A673 (cell line): Measurements from ENCODE around the gene APBA1. TPM values are rescaled to one million over a fixed set of nuclear protein-coding genes. Genes with fewer than 3 reads are reported as not detected.

Experiments used
- BruUV-seq: library from RNA; stranded (reverse); fragments of 400-500 nt; replicated peaks from 2 replicates; lab custom pipeline; 2021; lab: Mats Ljungman, UMichigan
- CTCF ChIA-PET: fragments of 300-600 bp; sonication (Branson Sonifier 250); formaldehyde crosslinking; loops from one replicate; lab custom pipeline; 2022; ENCODE audit warnings: antibody characterized with exemption; lab: Charles Lee
- POLR2A ChIA-PET: fragments of 300-600 bp; sonication (Branson Sonifier 250); formaldehyde crosslinking; loops from one replicate; lab custom pipeline; 2022; ENCODE audit warnings: antibody characterized with exemption; ENCODE audit not compliant: low non-redundant PET; lab: Charles Lee
- DNase-seq: peaks from one replicate; pipeline ENCODE4 v3.0.0-alpha.2; 2015; ENCODE audit warnings: low spot score
- H3K27ac ChIP-seq: fragments of 200-600 bp; sonication (generic); 2 replicates; pipeline ENCODE4 v1.5.1; 2016; ENCODE audit warnings: mixed run types, low read depth, mild to moderate bottlenecking, mixed read lengths, antibody characterized with exemption, low read length; ENCODE audit not compliant: poor library complexity, severe bottlenecking
- H3K27me3 ChIP-seq: fragments of 200-600 bp; sonication (generic); replicated peaks from 2 replicates; pipeline ENCODE4 v1.6.1; 2017; ENCODE audit warnings: mixed run types, low read depth, mild to moderate bottlenecking, mixed read lengths, antibody characterized with exemption, low read length; ENCODE audit not compliant: insufficient read depth, poor library complexity
- H3K36me3 ChIP-seq: fragments of 200-600 bp; sonication (generic); 2 replicates; pipeline ENCODE4 v1.6.1; 2016; ENCODE audit warnings: mixed run types, mild to moderate bottlenecking, mixed read lengths, antibody characterized with exemption, low read length; ENCODE audit not compliant: insufficient read depth, poor library complexity, severe bottlenecking
- H3K4me1 ChIP-seq: fragments of 200-600 bp; sonication (generic); 2 replicates; pipeline ENCODE4 v1.6.1; 2017; ENCODE audit warnings: mixed run types, mild to moderate bottlenecking, mixed read lengths, antibody characterized with exemption, low read length; ENCODE audit not compliant: insufficient read depth, poor library complexity, severe bottlenecking
- H3K4me3 ChIP-seq: fragments of 200-600 bp; sonication (generic); 2 replicates; pipeline ENCODE4 v1.5.1; 2016; ENCODE audit warnings: low read depth, mixed run types, mild to moderate bottlenecking, mixed read lengths, low read length; ENCODE audit not compliant: poor library complexity, severe bottlenecking
- H3K9me3 ChIP-seq: fragments of 200-600 bp; sonication (generic); 2 replicates; pipeline ENCODE4 v1.6.1; 2016; ENCODE audit warnings: mixed run types, low read depth, mild to moderate bottlenecking, mixed read lengths, antibody characterized with exemption, low read length; ENCODE audit not compliant: poor library complexity, severe bottlenecking
- EZH2 ChIP-seq: fragments of 200-600 bp; sonication (generic); IDR thresholded peaks from 2 replicates; pipeline ENCODE4 v1.6.1; 2017; ENCODE audit warnings: borderline replicate concordance, low read depth, mild to moderate bottlenecking, mixed read lengths, antibody characterized with exemption, low read length; ENCODE audit not compliant: poor library complexity, severe bottlenecking
- intact Hi-C: fragments of 100-400 bp; cut with micrococcal nuclease; formaldehyde crosslinking; loops from one replicate; pipeline ENCODE4 v1.10.0; 2022; ENCODE audit not compliant: unreplicated experiment
- total RNA-seq: library from RNA; stranded (reverse); gene quantifications from 2 replicates; pipeline ENCODE4 v1.2.3, GENCODE V29; 2021
- TF ChIP-seq, protein P1 (sequence below): fragments of 300-800, 200-600 bp; sonication (generic); conservative IDR thresholded peaks from 2 replicates; pipeline ENCODE4 v1.5.1; 2017; ENCODE audit warnings: low read depth, mild to moderate bottlenecking, antibody characterized with exemption, low read length, moderate library complexity, mixed read lengths

The APBA1 gene
- total RNA-seq, 1 experiment from 2014 or later, result 0.13 TPM

DNA sequence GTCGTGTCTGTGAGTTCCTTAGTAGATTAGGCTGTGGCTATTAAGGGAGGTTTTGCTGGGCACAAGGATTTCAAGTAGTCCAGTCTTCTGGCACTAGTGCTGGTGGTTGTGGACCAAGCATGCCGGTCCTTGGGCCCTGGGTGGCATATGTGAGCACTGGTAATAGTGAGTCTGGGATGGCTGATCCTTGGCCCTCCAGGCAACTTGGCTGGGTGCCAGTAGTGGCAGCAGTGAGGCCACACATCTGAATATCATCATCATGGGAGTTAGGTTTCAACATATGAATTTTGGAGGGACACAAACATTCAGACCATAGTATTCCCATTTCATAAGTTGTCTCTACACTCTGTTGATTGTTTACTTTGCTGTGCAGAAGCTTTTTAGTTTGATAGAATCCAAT, 25.3 kb upstream of the APBA1 start:
- no peak for DNase-seq
- ChIA-PET POLR2A (no interaction called here), CTCF (no interaction called here)
- Histone ChIP-seq H3K27me3 (no peaks in the 10 kb centered on the region), H3K27ac (no peak overlapping the region), H3K4me3 (no peak overlapping the region), H3K4me1 (no peaks in the 10 kb centered on the region), H3K9me3 (peaks cover 22% of the 10 kb centered on the region), H3K36me3 (no peaks in the 10 kb centered on the region)
- BruUV-seq, result no TSS peak
- intact Hi-C loops, result no loop called here
- TF ChIP-seq, protein P1, sequence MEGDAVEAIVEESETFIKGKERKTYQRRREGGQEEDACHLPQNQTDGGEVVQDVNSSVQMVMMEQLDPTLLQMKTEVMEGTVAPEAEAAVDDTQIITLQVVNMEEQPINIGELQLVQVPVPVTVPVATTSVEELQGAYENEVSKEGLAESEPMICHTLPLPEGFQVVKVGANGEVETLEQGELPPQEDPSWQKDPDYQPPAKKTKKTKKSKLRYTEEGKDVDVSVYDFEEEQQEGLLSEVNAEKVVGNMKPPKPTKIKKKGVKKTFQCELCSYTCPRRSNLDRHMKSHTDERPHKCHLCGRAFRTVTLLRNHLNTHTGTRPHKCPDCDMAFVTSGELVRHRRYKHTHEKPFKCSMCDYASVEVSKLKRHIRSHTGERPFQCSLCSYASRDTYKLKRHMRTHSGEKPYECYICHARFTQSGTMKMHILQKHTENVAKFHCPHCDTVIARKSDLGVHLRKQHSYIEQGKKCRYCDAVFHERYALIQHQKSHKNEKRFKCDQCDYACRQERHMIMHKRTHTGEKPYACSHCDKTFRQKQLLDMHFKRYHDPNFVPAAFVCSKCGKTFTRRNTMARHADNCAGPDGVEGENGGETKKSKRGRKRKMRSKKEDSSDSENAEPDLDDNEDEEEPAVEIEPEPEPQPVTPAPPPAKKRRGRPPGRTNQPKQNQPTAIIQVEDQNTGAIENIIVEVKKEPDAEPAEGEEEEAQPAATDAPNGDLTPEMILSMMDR, result no peak
- TF ChIP-seq EZH2, result no peak

DNA sequence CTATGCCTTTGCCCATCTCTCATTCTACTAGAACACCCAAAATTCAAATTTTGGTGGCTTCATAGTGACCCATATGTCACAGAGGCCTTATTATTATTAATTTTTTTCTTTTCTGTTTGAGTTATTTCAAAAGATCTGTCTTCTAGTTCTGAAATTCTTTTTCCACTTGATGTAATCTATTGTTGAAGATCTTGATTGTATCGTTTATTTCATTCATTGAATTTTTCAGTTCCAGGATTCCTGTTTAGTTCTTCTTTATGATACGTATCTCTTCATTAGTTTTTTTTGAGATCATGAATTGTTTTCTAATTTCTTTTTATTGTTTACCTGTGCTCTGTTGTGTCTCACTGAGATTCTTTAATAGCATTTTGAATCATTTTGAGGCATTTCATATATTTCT, 24.6 kb upstream of the APBA1 start:
- no peaks in the 10 kb centered on the region for H3K27me3 ChIP-seq
- intact Hi-C loops, result no loop called here
- no peak for DNase-seq
- TF ChIP-seq EZH2, result no peak
- TF ChIP-seq, protein P1, result no peak
- no peaks in the 10 kb centered on the region for H3K4me1 ChIP-seq
- peaks cover 22% of the 10 kb centered on the region for H3K9me3 ChIP-seq
- H3K4me3 ChIP-seq, result no peak overlapping the region
- POLR2A ChIA-PET, result no interaction called here
- no TSS peak for BruUV-seq
- CTCF ChIA-PET, result no interaction called here
- H3K27ac ChIP-seq, result no peak overlapping the region
- H3K36me3 ChIP-seq, result no peaks in the 10 kb centered on the region

DNA sequence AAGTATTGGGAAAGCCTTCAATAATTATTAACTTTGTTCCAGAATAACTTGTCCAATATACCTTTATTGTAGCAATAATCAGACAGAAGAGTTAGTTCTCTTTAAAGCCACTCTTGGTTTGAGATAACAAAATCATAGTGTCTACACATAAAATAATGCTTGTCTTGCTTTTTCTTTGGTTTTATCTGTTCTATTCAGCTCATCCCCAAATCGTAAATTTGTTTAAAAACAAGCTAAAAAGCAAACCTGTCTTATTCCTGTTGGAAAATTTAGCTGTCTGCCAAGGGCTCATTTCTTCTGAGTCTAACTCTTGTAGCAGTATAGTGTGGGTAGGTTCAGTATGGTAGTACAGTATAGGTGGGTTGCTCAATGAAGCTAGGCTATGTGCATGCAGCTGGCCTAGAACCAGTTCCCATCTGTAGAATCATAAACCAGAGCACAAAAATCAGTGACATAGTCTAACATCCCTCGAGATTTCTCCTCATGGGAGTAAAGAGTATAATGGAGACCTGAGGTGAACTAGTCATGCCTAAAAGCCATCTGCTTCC, 17.9 kb upstream of the APBA1 start:
- no TSS peak for BruUV-seq
- intact Hi-C loops, result no loop called here

More for the DNA sequence above, 17.9 kb upstream of the APBA1 start:
- POLR2A ChIA-PET, result no interaction called here
- DNase-seq, result no peak
- H3K27ac ChIP-seq, result no peak overlapping the region
- H3K36me3 ChIP-seq, result no peaks in the 10 kb centered on the region
- H3K4me3 ChIP-seq, result no peak overlapping the region
- H3K27me3 ChIP-seq, result no peaks in the 10 kb centered on the region
- no peaks in the 10 kb centered on the region for H3K4me1 ChIP-seq
- TF ChIP-seq, protein P1, result no peak
- no peak for TF ChIP-seq EZH2
- no peaks in the 10 kb centered on the region for H3K9me3 ChIP-seq
- CTCF ChIA-PET, result no interaction called here
